Kasumi-1 (cell line): ENCODE measurements around the gene EVX2.

Source experiments
- DNase-seq, 2 experiments: peaks; one replicate each; lab custom pipeline; 2025; lab: John Stamatoyannopoulos, UW

Gene EVX2

GRCh38 chr2:176066645-176067588, 16.8 kb downstream of the EVX2 start:
- DNase-seq, result no peak

- no peak for DNase-seq
Observed at GRCh38 chr2:176063958-176064357, 19.8 kb downstream of the EVX2 start.

- DNase-seq, result no peak
Observed at GRCh38 chr2:176056406-176056805, 27.4 kb downstream of the EVX2 start.

GRCh38 chr2:176039375-176039774, 44.4 kb downstream of the EVX2 start:
- peak; percentile 61 to 81 for DNase-seq

- DNase-seq, result no peak
Observed at GRCh38 chr2:176038694-176039093, 45.1 kb downstream of the EVX2 start.

GRCh38 chr2:176035013-176035691, 48.6 kb downstream of the EVX2 start:
- DNase-seq, result no peak

GRCh38 chr2:176027806-176028205, 56.0 kb downstream of the EVX2 start:
- no peak for DNase-seq
